GM18519 (cell line): Measurements from ENCODE around the gene CFAP65.

Source experiments
- ATAC-seq: cut with Tn5 transposase; IDR thresholded peaks from one replicate; pipeline ENCODE4 v1.9.1; 2021; ENCODE audit warnings: mild to moderate bottlenecking, moderate library complexity; ENCODE audit not compliant: unreplicated experiment, low FRiP score

CFAP65 gene

DNA sequence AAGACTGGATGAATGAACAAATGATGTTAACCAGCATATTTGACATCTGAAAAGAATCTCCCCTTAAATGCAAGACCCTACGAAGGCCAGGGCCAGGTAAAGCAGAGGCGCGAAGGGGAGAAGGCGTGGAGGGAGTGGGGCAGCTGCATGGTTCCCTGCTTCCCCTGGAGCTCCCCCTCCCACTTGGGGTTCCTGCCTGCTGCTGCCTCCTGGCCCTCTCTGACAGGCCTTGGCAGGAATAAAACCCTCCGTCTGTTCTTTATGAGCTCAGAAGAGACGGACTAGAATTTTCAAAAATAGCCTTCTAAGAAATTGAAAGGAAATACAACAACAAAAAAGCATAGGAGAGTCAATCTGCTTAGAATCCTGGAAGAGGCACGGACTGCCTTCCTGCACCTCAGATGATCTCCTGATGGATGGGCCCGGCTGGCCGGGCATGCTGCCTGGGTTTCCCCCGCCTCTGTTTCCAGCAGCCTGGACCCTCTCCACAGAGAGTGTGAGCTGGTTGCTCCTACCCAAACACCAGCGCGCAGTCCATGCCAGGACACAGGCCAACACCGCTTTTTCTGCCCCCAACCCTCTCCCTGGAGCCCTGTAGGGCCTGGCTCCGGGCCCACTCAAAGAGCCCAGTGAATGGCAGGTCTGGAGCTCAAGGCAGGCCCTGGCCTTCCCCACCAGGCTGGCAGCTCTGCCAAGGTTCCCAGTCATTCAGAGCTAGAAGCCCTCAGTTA is 23.9 kb downstream of the CFAP65 start:
- no peak for ATAC-seq

DNA sequence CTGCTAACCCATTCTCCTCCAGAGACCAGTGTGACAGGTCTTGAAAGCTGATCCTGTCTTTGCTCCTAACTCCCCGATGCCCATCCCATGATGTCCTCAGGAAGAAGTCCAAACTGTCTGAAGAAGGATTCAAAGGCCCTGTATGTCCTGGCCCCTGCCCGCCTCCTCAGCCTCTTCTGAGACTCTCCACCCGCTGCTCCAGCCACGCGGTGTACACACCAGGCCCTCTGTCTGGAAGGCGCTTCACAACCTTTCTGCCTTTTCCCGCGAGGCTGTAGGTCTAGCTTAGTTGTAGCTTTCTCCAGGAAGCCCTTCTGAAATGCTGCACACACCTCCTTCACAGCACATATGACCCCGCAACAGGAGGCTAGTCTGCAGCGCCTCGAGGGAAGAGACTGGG is 24.6 kb downstream of the CFAP65 start:
- no peak for ATAC-seq

DNA sequence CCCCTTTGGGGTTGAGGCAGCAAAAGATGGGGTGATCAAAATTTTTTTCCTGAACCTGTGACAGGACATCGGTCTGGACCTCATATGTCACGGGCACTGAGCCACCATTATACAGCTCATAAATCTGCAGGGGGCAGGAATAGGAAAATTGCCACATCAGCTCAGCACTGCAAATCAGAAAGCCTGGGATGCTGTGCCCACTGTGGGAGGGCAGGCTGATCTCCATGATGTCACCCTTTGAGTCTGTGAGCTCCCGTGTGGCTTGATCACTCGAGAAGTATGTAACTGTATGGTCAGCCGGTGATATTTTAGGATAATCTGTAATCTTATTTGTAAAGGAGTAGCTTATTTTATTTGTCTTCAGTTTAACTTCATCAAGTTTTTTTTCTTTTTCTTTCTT is 30.4 kb downstream of the CFAP65 start:
- ATAC-seq: no peak

DNA sequence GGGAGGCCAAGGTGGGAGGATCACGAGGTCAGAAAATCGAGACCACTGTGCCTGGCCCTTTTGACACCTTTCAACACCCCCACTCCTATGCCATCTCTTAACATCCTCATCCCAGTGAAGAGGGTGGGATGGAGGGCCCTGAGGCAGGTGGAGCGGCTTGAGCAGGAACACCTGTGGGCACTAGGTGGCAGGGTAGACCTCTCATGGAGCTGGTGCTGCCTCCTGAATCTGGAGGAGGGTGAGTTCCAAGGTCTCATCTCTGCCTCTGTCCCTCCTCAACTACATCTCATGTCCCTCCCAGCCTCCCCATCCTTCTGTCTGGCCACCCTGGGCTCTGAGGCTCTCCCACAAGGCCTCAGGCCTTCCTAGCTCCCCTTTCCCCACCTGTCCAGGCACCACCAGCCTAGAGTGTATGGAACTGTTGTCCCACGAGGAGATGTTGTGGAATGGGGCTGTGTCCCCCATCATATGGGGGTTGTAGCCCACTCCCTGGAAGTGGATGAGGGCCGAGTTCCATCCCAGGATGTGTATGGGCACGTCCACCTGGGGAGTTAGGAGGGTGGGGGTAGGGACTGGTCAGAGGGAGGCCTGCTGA is 31.1 kb downstream of the CFAP65 start:
- ATAC-seq: no peak

DNA sequence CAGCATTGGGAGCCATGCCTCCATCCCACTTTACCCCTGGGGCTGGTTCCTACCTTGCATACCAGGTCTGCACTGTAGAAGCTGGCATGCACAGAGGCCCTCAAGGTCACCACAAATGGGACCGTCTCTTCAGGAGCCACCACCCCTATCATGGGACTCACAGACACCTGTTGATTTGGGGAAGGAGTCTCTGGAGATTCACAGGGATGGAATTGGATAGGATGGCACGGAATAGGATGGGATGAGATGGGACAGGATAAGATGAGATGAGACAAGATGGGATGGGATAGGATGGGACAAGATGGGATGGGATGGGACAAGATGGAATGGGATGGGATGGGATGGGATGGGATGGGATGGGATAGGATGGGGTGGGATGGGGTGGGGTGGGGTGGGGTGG is 32.0 kb downstream of the CFAP65 start:
- no peak for ATAC-seq

DNA sequence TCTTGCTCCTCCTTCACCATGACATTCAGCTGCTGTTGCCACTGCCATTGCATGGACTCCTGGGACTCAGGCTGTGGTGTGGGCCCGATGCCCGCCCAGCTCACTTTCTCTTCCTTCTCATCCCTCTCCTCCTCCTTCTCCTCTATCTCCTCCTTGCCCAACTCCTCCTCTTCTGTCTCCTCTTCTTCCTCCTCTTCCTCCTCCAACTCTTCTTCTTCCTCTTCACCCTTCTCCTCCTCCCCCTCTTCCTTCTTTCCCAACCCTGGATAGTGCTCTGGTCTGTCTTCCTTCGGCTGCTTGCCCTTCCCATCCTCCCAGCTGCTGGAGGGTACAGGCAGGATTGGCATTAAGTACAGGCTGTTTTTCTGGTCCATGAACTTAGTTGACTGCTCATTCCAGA is 37.3 kb downstream of the CFAP65 start:
- no peak for ATAC-seq

DNA sequence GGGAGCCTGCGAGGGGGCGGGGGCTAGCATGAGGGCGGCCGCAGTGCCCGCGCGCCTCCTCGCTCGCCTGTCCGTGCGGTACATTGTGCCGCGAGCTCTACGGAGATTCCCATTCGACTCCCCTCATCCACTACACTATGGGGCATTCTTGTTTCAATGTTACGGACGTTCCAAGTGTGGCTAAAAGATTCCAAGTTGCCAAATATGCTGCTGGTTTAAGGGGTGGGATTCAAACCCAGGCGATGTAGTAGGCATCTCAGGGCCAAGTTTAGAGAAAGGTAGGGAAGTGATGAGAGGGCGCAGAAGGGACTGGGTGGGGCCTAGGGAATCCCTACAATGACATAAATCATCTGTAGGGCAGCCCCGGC is 38.1 kb downstream of the CFAP65 start:
- ATAC-seq: no peak

DNA sequence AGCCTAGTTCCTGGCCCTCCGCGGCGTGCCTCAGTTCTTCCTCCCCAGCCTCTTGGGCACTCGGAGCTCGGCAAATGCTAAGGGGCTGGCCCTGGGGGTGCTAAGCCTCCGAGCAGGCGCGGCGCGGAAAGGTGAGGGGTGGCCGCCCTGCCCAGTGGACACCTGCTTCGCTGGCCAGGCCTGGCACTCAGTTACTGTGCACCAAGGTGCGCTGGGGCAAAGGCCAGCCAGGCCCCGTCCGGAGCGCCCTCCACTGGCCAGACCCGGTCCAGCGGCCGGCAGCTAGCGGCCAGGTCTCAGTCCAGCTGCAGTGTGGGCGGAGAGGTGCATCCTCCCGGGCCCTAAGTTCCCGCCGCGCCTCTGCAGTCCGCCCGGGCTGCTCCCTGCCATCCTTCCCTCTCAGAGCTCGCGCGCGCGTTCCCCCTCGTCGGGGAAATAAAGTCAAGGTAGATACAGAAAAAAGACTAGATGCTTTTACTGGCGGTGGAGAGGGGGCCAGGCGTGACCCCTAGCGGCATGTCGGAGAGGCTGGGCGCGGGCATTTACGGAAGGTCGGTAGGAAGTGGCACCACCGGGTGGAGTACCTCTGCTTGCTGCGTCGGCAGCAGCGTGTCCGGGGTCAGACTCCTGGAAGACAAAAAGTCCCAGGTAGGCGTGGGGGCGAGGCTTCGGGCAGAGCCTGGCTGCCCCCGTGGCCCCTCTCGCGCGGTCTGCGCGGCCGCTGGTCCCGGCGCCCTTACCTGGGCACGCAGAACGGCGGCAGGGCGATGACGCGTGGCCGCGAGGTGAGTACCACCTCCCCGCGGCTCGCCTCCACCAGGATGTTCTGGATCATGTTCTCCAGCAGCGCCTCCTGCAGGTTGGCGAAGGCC is 38.7 kb downstream of the CFAP65 start:
- no peak for ATAC-seq

DNA sequence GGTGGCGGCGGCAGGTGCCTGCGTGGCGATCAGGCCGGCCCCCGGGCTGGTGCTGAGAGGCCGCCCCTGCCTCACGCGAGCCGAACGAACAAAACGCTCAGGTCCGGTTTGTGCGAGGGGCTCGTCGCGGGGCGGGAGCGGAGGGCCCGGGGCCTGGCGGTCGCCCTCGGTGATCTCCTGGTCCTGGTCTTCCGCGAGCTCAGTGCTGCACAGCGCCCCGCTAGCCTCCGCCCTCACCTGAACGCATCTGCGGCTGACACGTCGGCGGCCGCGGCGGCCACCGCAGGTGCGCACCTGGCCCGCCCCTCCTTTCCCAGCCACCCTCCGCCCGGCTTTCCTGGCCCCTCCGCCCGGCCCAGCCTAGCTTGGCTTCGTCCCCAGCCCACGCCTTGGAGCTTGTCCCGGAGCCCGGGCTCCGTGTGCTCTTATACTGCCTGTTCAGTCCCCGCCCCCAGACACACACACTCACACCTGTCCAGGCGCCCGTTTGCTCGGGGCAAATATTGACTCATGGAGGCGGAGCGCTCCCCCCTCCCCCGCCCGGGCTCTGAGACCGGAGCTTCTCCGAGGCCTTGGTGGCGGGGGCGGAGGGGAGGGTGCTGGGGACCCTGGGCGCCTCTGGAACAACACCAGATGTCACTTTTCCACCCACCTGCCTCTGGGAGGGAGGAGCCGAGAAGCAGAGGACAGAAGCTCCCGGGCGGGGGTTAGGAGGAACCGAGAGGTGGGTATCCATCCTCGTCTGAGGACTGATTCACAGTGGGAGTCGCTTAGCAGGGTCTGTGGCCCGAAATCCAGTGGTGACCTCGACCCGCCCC is 39.5 kb downstream of the CFAP65 start:
- ATAC-seq: no peak

DNA sequence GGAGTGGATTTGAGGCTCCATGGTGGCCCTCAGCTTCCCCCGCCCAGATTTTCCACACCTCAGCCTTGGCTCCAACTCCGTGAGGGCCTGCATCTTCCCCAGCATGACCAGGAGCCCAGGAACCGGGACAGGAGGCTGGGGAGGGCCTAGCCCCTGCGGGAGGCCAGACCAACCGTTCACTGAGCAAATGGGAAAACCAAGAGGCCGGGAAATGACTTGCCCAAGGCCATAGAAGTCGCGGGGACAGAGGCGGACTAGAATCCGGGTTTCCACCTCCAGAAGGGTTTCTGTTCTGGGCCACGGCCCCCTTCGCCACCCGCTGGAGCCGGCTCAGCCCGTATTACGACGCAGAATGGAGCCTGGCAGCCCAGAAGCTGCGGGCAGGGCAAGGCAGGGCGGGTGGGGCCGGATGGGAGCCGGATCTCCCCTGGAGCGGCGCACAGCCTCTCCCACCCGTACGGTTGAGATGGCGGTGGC is 40.2 kb downstream of the CFAP65 start:
- ATAC-seq: no peak

DNA sequence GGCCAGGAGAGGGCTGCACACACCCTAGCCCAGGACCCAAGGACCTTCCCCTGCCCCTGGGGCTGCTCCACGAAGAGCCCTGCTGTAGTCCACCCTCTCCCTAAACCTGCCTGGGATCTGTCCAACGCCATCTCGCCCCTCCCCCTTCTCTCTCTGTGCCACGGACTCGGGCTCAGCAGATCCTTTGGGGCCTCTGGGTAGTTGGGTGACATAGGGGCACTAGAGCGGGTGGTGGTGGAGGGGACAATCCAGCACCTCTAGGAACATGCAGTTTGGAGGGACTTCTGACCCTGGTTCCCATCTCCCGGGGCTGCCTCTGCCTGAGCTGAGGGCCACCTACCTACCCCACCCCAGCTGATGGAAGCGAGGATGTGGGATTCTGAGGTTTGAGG is 40.8 kb downstream of the CFAP65 start:
- ATAC-seq: no peak

DNA sequence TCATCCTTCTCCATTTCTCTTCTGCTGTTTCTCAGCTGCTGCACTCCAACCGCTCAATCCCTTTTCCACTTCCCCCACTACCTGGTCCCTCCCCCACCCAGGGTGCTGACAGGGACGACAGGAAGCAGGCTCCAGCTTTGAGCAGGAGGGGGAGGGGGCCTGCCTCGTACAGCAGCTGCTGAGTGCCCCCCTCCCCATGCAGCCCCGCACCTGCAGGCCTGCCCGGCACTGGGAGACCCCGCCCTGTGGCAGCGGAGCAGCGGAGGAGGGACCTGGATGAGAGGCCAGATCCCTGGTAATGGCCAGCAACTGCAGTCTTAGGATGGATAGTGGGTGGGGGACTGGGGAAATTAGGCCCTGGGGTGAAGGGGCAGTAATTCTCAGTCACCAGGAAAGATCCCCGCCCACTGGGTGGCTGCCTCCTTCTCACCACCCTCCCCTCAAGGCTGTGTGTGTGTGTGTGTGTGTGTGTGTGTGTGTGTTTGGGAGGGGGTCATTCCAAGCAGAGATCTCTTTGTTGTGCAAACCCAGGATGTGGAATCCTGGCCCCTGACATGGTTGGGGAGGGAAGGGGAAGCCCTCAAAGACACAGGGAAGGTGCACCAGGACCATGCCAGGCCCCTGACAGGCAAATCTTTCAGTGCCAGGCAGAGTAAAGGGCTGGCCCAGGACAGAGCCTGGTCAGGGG is 41.3 kb downstream of the CFAP65 start:
- no peak for ATAC-seq

DNA sequence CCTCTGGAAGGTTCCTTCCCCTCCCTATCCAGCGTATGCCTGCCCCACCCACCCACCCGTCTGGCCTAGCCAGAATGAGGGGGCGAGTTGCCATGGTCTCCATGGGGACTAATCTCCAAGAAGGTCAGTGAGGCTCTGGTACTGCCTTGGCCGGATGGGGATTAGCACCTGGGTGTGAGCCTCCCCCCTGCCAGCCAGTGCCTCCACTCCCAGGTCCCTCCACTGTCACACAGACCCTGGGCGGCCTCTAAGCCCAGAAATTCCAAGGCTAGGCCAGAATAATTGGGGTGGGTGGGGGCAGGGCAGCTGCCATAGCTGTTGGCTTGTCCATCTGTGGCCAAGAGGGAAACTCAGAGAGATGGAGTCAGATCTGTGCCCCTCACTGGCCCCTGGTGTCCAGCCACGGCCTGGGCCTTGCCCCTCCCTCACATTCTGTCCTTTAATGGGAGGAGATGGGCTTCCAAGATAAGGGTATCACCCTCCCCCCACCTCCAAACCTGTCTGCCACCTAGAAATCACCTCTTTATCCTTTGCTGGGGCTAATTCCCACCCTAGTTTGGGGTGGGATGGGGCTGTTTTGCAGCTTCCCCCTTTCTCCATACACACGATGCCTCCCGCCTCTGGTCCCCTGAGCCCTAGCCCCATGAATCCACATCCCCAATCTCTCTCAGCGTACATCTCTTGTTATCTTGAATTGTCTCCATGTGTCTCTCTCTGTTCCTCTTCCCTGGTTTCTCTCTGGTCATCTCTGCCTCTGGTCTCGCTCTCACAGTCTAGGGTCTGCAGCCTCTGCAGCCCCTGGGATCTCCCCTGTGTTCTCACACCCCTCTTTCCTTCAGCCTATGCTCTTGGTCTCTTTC is 42.1 kb downstream of the CFAP65 start:
- no peak for ATAC-seq

DNA sequence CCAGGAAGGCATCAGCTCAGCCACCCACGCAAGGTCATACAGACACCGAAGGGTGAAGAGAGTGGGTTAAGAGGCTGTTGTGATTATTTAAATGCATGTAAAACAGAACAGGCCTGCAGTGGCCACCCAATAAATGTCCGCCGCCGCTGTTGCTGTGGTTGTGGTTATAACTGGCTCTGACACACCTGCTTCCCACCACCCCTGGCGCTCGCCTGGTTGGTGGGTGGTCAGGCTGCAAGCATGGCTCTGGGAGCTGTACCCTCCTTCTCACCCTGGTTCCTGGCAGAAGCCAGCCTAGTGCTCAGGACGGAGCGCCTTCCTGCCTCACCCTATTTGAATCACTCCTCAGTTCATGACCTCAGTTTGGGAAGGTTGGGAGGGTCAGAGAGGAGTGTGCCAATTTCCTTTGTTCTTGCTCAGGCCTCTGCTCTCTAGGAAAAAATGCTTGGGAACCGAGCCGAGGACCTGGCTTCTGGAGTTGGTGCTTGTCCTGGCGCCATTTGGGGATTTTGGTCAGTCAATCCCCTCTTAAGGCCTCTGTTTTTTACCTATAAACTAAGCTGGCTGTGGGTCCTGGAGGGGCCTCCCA is 42.8 kb downstream of the CFAP65 start:
- no peak for ATAC-seq

DNA sequence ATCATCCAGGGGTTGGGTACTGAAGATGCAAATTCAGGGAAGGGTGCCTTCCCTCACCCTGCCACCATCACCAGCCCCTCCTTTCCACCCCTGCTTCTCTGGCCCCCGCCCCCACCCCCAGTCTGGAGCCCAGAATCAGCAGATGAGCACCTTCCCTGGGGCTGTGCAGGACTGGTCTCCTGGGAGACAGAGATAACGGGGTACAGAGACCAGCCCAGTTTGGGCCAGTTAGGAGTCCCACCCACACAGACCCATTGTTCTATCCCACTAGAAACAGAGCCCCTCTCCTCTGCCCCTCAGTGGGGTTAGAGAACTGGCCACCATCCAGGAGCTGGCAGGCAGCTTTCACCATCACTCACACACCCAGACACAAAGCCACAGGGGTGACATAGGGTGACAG is 43.6 kb downstream of the CFAP65 start:
- ATAC-seq: no peak

DNA sequence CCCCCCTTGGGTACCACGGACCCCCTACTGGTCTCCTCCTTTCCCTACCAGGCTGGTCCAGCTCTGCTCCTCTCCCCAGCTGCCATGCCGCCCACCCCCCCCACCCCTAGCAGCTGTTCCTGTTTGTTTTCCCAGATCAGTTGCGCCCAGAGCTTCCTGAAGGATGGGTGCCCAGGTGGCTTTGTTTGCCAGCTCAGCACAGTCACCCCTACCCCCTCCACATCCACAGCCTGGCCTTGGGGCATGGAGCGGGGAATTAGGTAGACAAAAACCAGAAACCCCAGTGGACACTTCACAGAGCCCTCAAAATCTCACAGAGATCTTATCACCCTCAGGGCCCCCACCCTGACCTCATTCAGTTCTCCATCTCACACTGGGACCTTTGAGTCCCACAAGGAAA is 44.4 kb downstream of the CFAP65 start:
- ATAC-seq: no peak

DNA sequence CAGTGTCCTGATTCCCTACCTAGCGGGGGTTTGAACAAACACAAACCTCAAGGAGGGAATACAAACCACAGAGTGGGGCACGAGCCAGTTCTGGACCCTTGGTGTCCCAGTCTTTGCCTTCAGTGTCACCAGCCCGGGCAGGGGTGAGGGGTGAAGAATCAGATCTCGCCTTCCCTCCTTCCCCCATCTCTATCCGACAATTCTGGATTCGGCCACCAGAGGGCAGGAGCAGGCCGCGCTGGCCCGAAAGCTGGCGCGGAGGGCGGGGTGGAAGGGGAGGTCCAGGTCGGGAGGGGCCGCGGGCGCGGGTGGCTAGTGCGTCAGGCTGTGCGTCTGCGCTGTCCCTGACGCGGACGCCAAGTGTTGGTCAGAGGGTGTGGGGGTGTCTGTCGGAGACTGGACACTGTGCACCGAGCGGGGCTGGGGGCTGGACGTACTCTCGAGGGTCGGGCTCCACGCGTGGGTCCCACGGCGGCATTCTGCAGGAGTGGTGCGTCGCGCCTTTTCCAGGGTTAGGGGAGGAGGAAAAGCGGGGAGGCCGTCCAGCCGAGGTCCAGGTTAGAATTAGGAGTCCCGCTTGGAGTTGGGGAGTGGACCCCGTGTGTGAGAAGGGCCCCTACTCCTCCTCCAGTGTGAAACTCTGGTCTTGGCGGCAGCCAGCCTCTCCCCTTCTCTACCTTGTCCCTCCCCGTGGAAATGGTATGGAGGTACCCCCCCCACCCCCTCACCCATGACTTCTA is 45.2 kb downstream of the CFAP65 start:
- ATAC-seq: no peak

DNA sequence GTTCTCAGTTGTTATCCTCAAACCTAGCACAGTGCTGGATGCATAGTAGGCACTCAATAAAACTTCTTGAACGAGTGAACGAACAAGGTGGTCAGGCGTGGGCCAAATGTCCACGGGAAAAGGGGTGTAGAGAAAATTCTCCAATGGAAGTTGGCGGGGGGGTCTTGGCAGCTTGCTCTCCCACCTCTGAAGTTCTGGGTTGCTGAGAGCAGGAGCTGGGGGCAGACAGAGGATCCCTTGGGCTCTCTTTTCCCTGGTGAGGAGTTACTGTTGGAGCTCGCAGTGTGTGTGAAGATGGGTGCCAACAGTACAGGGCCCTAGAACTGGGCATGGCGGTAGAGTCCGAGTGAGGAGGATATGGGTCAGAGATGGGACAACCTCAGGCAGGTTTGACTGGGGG is 45.8 kb downstream of the CFAP65 start:
- ATAC-seq: no peak
